HepG2 (cell line): ENCODE results near the gene PRODH. TPM values are rescaled to one million over a fixed set of nuclear protein-coding genes. Genes with fewer than 3 reads are reported as not detected.

ENCODE experiments used
- FOXJ3 ChIP-seq: sonication (generic); formaldehyde crosslinking; IDR thresholded peaks from 2 replicates; pipeline ENCODE4 v1.4.0; 2020; ENCODE audit warnings: missing genetic modification reagents, mild to moderate bottlenecking, borderline replicate concordance
- THAP9 ChIP-seq: sonication (generic); formaldehyde crosslinking; IDR thresholded peaks from 2 replicates; pipeline ENCODE4; 2020; ENCODE audit warnings: missing genetic modification reagents, mild to moderate bottlenecking, borderline replicate concordance
- polyA plus RNA-seq, 8 experiments: library from polyadenylated mRNA; depleted of rRNA in 3 of 8; stranded (reverse) in 7 of 8; unstranded in 1 of 8; fragments of >200 nt; fragmentation: Illumina TruSeq in 4 of 8; extraction: Trizol in 4 of 8; gene quantifications; 2 replicates each; pipeline versions ENCODE4 v1.2.1 to v1.2.3, GENCODE V29; 2011 to 2016; ENCODE audit warnings: low read depth in 4 of 8, missing spikeins in 1 of 8, mixed read lengths in 1 of 8; ENCODE audit not compliant: insufficient read depth in 1 of 8
- total RNA-seq, 5 experiments: library from RNA; depleted of rRNA; stranded (reverse); fragments of >200 nt; fragmentation: Illumina TruSeq; extraction: Trizol; gene quantifications; 2 replicates each; pipeline ENCODE4 v1.2.3, GENCODE V29; 2016; ENCODE audit warnings: low read depth in 1 of 5
- TF ChIP-seq, protein P1 (sequence below): sonication (generic); formaldehyde crosslinking; IDR thresholded peaks from 2 replicates; pipeline ENCODE4 v1.4.0; 2020; ENCODE audit warnings: mild to moderate bottlenecking, missing genetic modification reagents

Gene PRODH
- total and polyA plus RNA-seq, 2 of the 13 experiments (the other 11 are each of a cell fraction or from before 2014, with no cell fraction given) = 0.29 to 0.30 TPM

DNA sequence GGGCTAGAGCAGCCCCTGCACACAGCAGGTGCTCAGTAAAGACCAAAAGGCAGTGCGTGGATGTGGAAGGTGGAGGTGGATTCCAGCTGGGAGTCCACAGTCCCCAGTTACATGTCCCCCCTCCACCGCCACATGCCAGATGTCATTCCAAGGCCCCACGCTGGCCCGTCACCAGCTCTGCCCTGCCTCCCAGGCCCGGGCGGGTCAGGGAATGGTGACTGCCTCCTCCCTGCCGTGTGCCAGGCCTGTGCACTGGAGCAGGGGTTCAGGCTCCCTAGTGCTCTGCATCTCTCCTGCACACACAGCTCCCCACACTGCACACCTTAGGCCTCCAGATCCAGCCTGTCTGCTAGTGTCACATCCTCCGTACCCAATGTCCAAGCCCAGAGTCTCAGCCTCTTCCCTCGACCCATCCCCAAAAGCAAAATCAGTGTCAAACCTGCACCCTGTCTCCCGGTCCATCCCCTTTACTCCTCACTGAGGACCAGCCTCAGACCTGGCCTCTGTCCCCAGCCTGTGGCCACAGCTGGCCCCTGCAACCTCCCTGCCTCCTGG lies 40.2 kb upstream of the PRODH start (continued):
- TF ChIP-seq, protein P1, sequence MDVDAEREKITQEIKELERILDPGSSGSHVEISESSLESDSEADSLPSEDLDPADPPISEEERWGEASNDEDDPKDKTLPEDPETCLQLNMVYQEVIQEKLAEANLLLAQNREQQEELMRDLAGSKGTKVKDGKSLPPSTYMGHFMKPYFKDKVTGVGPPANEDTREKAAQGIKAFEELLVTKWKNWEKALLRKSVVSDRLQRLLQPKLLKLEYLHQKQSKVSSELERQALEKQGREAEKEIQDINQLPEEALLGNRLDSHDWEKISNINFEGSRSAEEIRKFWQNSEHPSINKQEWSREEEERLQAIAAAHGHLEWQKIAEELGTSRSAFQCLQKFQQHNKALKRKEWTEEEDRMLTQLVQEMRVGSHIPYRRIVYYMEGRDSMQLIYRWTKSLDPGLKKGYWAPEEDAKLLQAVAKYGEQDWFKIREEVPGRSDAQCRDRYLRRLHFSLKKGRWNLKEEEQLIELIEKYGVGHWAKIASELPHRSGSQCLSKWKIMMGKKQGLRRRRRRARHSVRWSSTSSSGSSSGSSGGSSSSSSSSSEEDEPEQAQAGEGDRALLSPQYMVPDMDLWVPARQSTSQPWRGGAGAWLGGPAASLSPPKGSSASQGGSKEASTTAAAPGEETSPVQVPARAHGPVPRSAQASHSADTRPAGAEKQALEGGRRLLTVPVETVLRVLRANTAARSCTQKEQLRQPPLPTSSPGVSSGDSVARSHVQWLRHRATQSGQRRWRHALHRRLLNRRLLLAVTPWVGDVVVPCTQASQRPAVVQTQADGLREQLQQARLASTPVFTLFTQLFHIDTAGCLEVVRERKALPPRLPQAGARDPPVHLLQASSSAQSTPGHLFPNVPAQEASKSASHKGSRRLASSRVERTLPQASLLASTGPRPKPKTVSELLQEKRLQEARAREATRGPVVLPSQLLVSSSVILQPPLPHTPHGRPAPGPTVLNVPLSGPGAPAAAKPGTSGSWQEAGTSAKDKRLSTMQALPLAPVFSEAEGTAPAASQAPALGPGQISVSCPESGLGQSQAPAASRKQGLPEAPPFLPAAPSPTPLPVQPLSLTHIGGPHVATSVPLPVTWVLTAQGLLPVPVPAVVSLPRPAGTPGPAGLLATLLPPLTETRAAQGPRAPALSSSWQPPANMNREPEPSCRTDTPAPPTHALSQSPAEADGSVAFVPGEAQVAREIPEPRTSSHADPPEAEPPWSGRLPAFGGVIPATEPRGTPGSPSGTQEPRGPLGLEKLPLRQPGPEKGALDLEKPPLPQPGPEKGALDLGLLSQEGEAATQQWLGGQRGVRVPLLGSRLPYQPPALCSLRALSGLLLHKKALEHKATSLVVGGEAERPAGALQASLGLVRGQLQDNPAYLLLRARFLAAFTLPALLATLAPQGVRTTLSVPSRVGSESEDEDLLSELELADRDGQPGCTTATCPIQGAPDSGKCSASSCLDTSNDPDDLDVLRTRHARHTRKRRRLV = no peak
- no peak for TF ChIP-seq THAP9 (CRISPR knock-in tag)
- no peak for TF ChIP-seq FOXJ3
